ENCODE results near the gene DMRT1.

DNA sequence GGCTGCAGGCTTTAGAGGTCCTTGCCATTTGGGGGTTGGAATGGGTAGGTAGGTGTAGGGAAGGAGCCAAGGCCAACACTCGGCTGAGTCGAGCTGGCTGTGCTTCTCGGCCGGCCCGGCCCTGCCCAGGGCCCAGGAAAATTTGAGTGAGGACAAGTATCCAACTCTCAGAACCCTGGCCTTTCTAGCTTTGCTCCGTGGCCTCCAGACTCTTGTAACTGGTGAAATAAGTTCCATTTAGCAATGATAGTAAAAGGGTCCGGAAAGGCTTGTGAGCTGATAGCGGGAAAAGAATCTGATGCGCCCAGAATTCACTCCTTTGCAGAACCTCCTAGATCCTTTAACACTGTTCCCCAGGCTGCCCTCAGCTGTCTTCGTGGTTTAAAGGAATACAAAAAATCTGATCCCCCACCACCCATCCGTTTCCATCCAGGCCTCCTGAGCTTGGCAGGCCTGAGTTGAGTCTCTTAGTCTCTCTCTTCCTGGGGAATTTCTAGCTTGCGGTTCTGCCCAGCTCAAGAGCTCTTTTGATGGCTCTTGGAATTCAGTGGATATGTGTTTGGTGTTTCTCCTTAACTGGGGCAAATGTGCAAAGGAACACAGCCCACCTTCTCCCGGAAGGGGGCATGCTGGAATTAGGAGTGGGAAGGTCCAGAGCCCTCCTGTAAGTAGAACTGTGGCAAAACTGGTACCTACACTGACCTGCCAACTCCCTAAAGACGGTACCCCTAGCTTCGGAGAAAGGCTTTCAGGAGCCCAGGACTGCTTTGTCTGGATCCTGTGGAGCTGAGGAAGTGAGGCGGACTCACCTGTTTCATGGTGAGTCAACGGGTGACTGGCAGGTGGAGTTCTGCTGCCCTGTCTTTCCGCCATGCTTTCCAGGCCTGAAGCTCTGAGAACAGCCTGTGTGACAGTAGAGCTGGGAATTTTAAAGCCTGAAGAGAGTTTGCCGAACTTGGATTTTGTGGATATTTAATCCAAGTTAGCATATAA is 136.6 kb downstream of the DMRT1 start:
- TF ChIP-seq EZH2 (IDR thresholded peaks at IDR 0.05; ENCODE audit: low read length, missing control alignments), result peak; percentile 54
- no peak for TF ChIP-seq CTCF (conservative IDR thresholded peaks at IDR 0.05 in 1 of 2, IDR thresholded peaks at IDR 0.05 in 1 of 2; ENCODE audit: low read depth in 1 of 2, low read length in 2 of 2)

Data from fibroblast of lung (primary cell).